ENCODE data around the gene CMIP.

Gene CMIP

DNA sequence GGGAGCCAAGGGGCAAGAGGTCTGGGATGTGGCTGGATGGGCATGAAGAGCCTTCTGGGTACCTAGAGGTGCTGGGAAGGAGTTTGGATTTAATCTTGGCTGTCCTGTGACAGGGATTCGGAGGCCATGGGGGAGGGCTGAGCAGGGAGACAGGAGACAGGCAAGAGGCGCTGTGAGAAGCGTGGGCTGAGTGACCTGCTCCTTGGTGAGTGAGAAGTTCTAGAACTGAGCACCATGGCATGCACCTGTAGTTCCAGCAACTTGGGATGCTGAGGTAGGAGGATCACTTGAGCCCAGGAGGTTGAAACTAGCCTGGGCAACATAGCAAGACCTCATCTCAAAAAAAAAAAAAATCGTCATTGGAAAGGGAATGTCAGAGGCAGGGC lies 256.2 kb downstream of the CMIP start:
- TF ChIP-seq, protein P1, sequence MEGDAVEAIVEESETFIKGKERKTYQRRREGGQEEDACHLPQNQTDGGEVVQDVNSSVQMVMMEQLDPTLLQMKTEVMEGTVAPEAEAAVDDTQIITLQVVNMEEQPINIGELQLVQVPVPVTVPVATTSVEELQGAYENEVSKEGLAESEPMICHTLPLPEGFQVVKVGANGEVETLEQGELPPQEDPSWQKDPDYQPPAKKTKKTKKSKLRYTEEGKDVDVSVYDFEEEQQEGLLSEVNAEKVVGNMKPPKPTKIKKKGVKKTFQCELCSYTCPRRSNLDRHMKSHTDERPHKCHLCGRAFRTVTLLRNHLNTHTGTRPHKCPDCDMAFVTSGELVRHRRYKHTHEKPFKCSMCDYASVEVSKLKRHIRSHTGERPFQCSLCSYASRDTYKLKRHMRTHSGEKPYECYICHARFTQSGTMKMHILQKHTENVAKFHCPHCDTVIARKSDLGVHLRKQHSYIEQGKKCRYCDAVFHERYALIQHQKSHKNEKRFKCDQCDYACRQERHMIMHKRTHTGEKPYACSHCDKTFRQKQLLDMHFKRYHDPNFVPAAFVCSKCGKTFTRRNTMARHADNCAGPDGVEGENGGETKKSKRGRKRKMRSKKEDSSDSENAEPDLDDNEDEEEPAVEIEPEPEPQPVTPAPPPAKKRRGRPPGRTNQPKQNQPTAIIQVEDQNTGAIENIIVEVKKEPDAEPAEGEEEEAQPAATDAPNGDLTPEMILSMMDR (IDR thresholded peaks at IDR 0.05), result no peak
- H3K9me3 ChIP-seq, result no peaks in the 10 kb centered on the region
- H3K36me3 ChIP-seq, result peaks cover 97% of the 10 kb centered on the region
- no peaks in the 10 kb centered on the region for H3K4me1 ChIP-seq (ENCODE audit: control insufficient read depth in 1 of 2, insufficient read depth in 1 of 2, low read depth in 1 of 2, low read length in 1 of 2)
- no peak overlapping the region for H3K4me3 ChIP-seq (ENCODE audit: low read depth in 1 of 2, low read length in 1 of 2)
- H3K27me3 ChIP-seq, result no peaks in the 10 kb centered on the region
- no peak overlapping the region for H3K27ac ChIP-seq

DNA sequence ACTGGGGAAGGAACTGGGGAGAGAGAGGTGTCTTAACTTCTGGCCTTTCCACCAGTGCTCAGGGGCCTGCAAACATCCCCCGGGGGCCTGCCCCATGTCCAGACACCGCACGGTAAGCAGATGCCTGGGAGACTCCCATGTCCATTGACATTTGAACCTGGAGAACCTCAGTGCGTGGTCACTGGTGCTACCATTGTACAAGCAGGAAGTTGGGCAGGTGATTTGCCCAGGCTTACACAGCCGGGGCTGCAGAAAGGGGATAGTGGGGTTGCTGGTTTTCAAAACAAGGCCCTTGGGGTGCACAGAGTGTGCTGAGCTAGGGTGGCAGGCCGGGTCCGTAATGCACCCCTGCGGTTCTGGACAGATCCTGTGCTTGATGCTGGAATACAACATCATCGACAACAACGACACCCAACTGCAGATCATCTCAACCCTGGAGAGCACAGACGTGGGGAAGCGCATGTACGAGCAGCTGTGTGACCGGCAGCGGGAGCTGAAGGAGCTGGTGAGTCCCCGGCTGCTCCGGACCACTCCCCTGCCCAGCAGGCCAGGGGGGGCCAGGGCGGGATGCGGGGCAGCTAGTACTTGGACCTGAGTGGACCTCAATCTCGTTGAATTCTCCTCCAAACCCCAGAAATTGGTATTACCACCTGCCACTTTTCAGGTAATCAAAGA lies 256.8 kb downstream of the CMIP start:
- Histone ChIP-seq H3K36me3 (peaks cover 97% of the 10 kb centered on the region), H3K4me3 (ENCODE audit: low read depth in 1 of 2, low read length in 1 of 2) (no peak overlapping the region), H3K4me1 (ENCODE audit: control insufficient read depth in 1 of 2, insufficient read depth in 1 of 2, low read depth in 1 of 2, low read length in 1 of 2) (no peaks in the 10 kb centered on the region), H3K9me3 (no peaks in the 10 kb centered on the region), H3K27ac (no peak overlapping the region), H3K27me3 (no peaks in the 10 kb centered on the region)
- TF ChIP-seq, protein P1 (IDR thresholded peaks at IDR 0.05), result no peak

- H3K9me3 ChIP-seq, result no peaks in the 10 kb centered on the region
- H3K4me1 ChIP-seq (ENCODE audit: control insufficient read depth in 1 of 2, insufficient read depth in 1 of 2, low read depth in 1 of 2, low read length in 1 of 2), result no peaks in the 10 kb centered on the region
- H3K4me3 ChIP-seq (ENCODE audit: low read depth in 1 of 2, low read length in 1 of 2), result no peak overlapping the region
- no peaks in the 10 kb centered on the region for H3K27me3 ChIP-seq
- peaks cover 97% of the 10 kb centered on the region for H3K36me3 ChIP-seq
- peak overlapping the region; percentile 15 for H3K27ac ChIP-seq
- TF ChIP-seq, protein P1 (IDR thresholded peaks at IDR 0.05), result no peak
Measured at GRCh38 chr16:81702506-81702905, 257.9 kb downstream of the CMIP start.

DNA sequence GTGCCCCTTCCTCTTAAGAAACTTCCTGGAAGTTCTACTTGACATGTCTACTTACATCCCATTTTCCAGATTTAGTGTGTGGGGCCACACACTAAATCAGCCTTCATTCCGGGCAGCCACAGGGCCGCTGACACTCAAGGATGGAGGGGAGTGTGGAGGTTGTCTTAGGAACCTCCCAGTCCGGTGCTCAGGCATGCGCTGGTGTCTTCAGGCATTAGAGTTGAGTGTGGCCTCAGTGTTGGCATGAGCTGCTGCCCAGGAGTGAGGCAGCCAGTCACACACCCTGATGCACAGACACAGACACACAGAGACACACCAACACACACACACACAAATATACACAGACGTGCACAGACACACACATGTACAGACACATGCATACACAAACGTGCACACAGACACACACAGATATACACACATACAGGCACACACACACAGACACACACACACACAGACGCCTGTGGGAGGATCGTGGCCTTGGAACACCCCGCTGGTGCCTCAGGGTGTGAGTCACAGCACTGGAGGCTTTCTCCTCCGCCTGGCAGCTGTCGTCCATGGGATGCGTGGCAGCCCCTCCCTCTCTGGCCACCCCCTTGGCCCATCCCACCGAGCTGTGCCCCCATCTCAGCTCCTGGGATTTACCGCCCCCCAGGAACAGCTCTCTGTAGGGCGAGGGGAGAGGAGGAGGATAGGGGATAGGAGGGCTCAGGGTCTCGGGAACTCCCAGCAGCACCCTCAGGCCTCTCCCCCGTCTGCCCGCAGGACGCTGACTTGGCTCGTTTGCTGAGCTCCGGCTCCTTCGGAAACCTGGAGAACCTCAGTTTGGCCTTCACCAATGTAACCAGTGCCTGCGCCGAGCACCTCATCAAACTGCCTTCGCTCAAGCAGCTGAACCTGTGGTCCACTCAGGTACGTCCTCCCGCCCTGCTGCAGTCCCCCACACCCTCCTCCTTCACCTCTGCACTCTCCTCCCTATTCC lies 258.9 kb downstream of the CMIP start:
- Histone ChIP-seq H3K27me3 (no peaks in the 10 kb centered on the region), H3K4me3 (ENCODE audit: low read depth in 1 of 2, low read length in 1 of 2) (no peak overlapping the region), H3K36me3 (peaks cover 97% of the 10 kb centered on the region), H3K27ac (no peak overlapping the region), H3K9me3 (no peaks in the 10 kb centered on the region), H3K4me1 (ENCODE audit: control insufficient read depth in 1 of 2, insufficient read depth in 1 of 2, low read depth in 1 of 2, low read length in 1 of 2) (no peaks in the 10 kb centered on the region)
- TF ChIP-seq, protein P1 (IDR thresholded peaks at IDR 0.05), result no peak

- TF ChIP-seq, protein P1 (IDR thresholded peaks at IDR 0.05), result no peak
- Histone ChIP-seq H3K4me3 (ENCODE audit: low read depth in 1 of 2, low read length in 1 of 2) (no peak overlapping the region), H3K36me3 (peaks cover 97% of the 10 kb centered on the region)
Measured at GRCh38 chr16:81705261-81705660, 260.7 kb downstream of the CMIP start.

More at GRCh38 chr16:81705261-81705660, 260.7 kb downstream of the CMIP start:
- Histone ChIP-seq H3K27ac (no peak overlapping the region), H3K4me1 (ENCODE audit: control insufficient read depth in 1 of 2, insufficient read depth in 1 of 2, low read depth in 1 of 2, low read length in 1 of 2) (no peaks in the 10 kb centered on the region), H3K9me3 (no peaks in the 10 kb centered on the region), H3K27me3 (no peaks in the 10 kb centered on the region)
